Neural progenitor cell (in vitro differentiated cells): Measurements from ENCODE around the gene PDGFRA. TPM values are rescaled to one million over a fixed set of nuclear protein-coding genes. Genes with fewer than 3 reads are reported as not detected.
A peak's percentile ranks its signal among the peaks of the same experiment; 100 is the strongest.

Experiments used
- DNase-seq: peaks from one replicate; pipeline ENCODE4 v3.0.0-alpha.2; 2016; ENCODE audit warnings: low spot score
- H2AFZ ChIP-seq: fragments of 200-600 bp; sonication (generic); replicated peaks from 2 replicates; pipeline ENCODE4 v1.6.1; 2016; ENCODE audit warnings: antibody characterized with exemption
- H3F3A ChIP-seq: fragments of 200-600 bp; sonication (generic); 2 replicates; pipeline ENCODE4 v1.6.1; 2016; ENCODE audit warnings: antibody characterized with exemption, low read depth
- H3K27ac ChIP-seq: fragments of 200-600 bp; sonication (generic); 2 replicates; pipeline ENCODE4 v1.5.1; 2016; ENCODE audit warnings: mild to moderate bottlenecking
- H3K27me3 ChIP-seq: fragments of 200-600 bp; sonication (generic); 2 replicates; pipeline ENCODE4 v1.6.1; 2016; ENCODE audit warnings: mild to moderate bottlenecking, moderate library complexity
- H3K36me3 ChIP-seq: fragments of 200-600 bp; sonication (generic); 2 replicates; pipeline ENCODE4 v1.5.1; 2016
- H3K4me1 ChIP-seq: fragments of 200-600 bp; sonication (generic); 2 replicates; pipeline ENCODE4 v1.6.1; 2016; ENCODE audit warnings: mixed run types
- H3K4me2 ChIP-seq: fragments of 200-600 bp; sonication (generic); 2 replicates; pipeline ENCODE4 v1.6.1; 2016
- H3K4me3 ChIP-seq: fragments of 200-600 bp; sonication (generic); 2 replicates; pipeline ENCODE4 v1.5.1; 2016
- H3K79me2 ChIP-seq: fragments of 200-600 bp; sonication (generic); 2 replicates; pipeline ENCODE4 v1.6.1; 2016; ENCODE audit warnings: low read depth
- H3K9ac ChIP-seq: fragments of 200-600 bp; sonication (generic); 2 replicates; pipeline ENCODE4 v1.6.1; 2016
- H3K9me3 ChIP-seq: fragments of 200-600 bp; sonication (generic); 2 replicates; pipeline ENCODE4 v1.5.1; 2016; ENCODE audit warnings: low read depth
- H4K20me1 ChIP-seq: fragments of 200-600 bp; sonication (generic); 2 replicates; pipeline ENCODE4 v1.6.1; 2016; ENCODE audit warnings: low read depth
- H3K27ac Mint-ChIP-seq: 3 replicates; pipeline ENCODE4 v1.8.0; 2021; ENCODE audit warnings: mixed read lengths
- H3K27me3 Mint-ChIP-seq: 2 replicates; pipeline ENCODE4 v1.8.0; 2022; ENCODE audit warnings: low read depth, mild to moderate bottlenecking, inconsistent platforms, moderate library complexity, mixed read lengths; ENCODE audit not compliant: insufficient read depth
- H3K36me3 Mint-ChIP-seq: 3 replicates; pipeline ENCODE4 v1.8.0; 2021; ENCODE audit warnings: mixed read lengths
- H3K4me1 Mint-ChIP-seq: 3 replicates; pipeline ENCODE4 v1.8.0; 2021; ENCODE audit warnings: mixed read lengths
- H3K4me3 Mint-ChIP-seq: 3 replicates; pipeline ENCODE4 v1.8.0; 2021; ENCODE audit warnings: mild to moderate bottlenecking, moderate library complexity, mixed read lengths
- H3K9me3 Mint-ChIP-seq: 3 replicates; pipeline ENCODE4 v1.8.0; 2020; ENCODE audit warnings: mixed read lengths
- EZH2 ChIP-seq: fragments of 200-600 bp; sonication (generic); IDR thresholded peaks from 2 replicates; pipeline ENCODE4 v1.6.1; 2017; ENCODE audit warnings: antibody characterized with exemption, mild to moderate bottlenecking, moderate library complexity
- EZH2phosphoT487 ChIP-seq: fragments of 200-600 bp; sonication (generic); IDR thresholded peaks from 2 replicates; pipeline ENCODE4 v1.6.1; 2017; ENCODE audit warnings: antibody characterized with exemption
- total RNA-seq: library from RNA; depleted of rRNA; stranded (reverse); fragments of >200 nt; gene quantifications from 2 replicates; pipeline ENCODE4 v1.2.3, GENCODE V29; 2015; ENCODE audit warnings: low replicate concordance
- TF ChIP-seq, protein P1 (sequence below): fragments of 200-600 bp; sonication (generic); IDR thresholded peaks from 2 replicates; pipeline ENCODE4 v1.5.1; 2017; ENCODE audit warnings: antibody characterized with exemption, mild to moderate bottlenecking

The PDGFRA gene
- total RNA-seq, 1 donor from 2014 or later = 2.1 TPM

GRCh38 chr4:54192811-54193210 is 36.3 kb upstream of the PDGFRA start:
- Histone ChIP-seq H3K27ac (no peak overlapping the region), H2AFZ (no peak overlapping the region), H3K4me2 (no peak overlapping the region), H3K27me3 (no peaks in the 10 kb centered on the region), H3K79me2 (no peaks in the 10 kb centered on the region), H4K20me1 (no peaks in the 10 kb centered on the region), H3F3A (peaks cover 6% of the 10 kb centered on the region), H3K9ac (no peak overlapping the region), H3K9me3 (no peaks in the 10 kb centered on the region), H3K4me3 (no peak overlapping the region), H3K36me3 (no peaks in the 10 kb centered on the region), H3K4me1 (peaks cover 9% of the 10 kb centered on the region)
- Mint-ChIP-seq H3K4me1 (peaks cover 10% of the 10 kb centered on the region), H3K4me3 (no peak overlapping the region), H3K36me3 (no peaks in the 10 kb centered on the region), H3K27me3 (peaks cover 2% of the 10 kb centered on the region), H3K27ac (no peak overlapping the region), H3K9me3 (peaks cover 3% of the 10 kb centered on the region)
- no peak for DNase-seq
- TF ChIP-seq, protein P1, sequence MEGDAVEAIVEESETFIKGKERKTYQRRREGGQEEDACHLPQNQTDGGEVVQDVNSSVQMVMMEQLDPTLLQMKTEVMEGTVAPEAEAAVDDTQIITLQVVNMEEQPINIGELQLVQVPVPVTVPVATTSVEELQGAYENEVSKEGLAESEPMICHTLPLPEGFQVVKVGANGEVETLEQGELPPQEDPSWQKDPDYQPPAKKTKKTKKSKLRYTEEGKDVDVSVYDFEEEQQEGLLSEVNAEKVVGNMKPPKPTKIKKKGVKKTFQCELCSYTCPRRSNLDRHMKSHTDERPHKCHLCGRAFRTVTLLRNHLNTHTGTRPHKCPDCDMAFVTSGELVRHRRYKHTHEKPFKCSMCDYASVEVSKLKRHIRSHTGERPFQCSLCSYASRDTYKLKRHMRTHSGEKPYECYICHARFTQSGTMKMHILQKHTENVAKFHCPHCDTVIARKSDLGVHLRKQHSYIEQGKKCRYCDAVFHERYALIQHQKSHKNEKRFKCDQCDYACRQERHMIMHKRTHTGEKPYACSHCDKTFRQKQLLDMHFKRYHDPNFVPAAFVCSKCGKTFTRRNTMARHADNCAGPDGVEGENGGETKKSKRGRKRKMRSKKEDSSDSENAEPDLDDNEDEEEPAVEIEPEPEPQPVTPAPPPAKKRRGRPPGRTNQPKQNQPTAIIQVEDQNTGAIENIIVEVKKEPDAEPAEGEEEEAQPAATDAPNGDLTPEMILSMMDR = no peak
- TF ChIP-seq EZH2 (no peak), EZH2phosphoT487 (no peak)

- no peaks in the 10 kb centered on the region for H3K27me3 Mint-ChIP-seq
- peaks cover 15% of the 10 kb centered on the region for H3K4me1 Mint-ChIP-seq
- no peaks in the 10 kb centered on the region for H3K27me3 ChIP-seq
- H3K36me3 Mint-ChIP-seq = no peaks in the 10 kb centered on the region
- no peak overlapping the region for H3K27ac ChIP-seq
- no peak overlapping the region for H3K4me2 ChIP-seq
- H3F3A ChIP-seq = peaks cover 6% of the 10 kb centered on the region
- DNase-seq = peak; percentile 5
- no peak overlapping the region for H3K4me3 ChIP-seq
- no peaks in the 10 kb centered on the region for H3K79me2 ChIP-seq
- no peak for TF ChIP-seq EZH2
- no peak for TF ChIP-seq EZH2phosphoT487
- H4K20me1 ChIP-seq = no peaks in the 10 kb centered on the region
- no peak overlapping the region for H3K9ac ChIP-seq
- no peak overlapping the region for H3K27ac Mint-ChIP-seq
- H2AFZ ChIP-seq = no peak overlapping the region
- peaks cover 9% of the 10 kb centered on the region for H3K4me1 ChIP-seq
- no peak overlapping the region for H3K4me3 Mint-ChIP-seq
- H3K9me3 Mint-ChIP-seq = no peaks in the 10 kb centered on the region
- H3K36me3 ChIP-seq = no peaks in the 10 kb centered on the region
- H3K9me3 ChIP-seq = no peaks in the 10 kb centered on the region
Observed at GRCh38 chr4:54197926-54198325, 31.2 kb upstream of the PDGFRA start.

DNA sequence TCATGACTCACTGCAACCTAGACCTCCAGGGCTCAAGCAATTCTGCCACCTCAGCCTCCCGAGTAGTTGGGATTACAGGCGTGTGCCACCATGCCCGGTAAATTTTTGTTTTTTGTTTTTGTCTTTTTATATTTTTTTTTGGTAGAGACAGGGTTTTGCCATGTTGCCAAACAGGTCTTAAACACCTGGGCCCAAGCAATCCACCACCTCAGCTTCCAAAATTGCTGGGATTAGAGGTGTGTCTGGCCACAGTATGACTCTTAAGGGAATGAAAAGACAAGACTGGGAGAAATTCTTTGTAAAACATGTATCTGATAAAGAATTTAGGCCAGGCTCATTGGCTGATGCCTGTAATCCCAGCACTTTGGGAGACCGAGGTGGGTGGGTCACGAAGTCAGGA is 29.2 kb upstream of the PDGFRA start:
- H3K27ac Mint-ChIP-seq = no peak overlapping the region
- H3K27me3 ChIP-seq = no peaks in the 10 kb centered on the region
- H3K4me3 ChIP-seq = no peak overlapping the region
- no peak overlapping the region for H3K9ac ChIP-seq
- H3K36me3 Mint-ChIP-seq = no peaks in the 10 kb centered on the region
- H3K27ac ChIP-seq = no peak overlapping the region
- H3K4me1 Mint-ChIP-seq = peaks cover 15% of the 10 kb centered on the region
- H3K36me3 ChIP-seq = no peaks in the 10 kb centered on the region
- TF ChIP-seq EZH2 = no peak
- TF ChIP-seq, protein P1 = no peak
- no peak for TF ChIP-seq EZH2phosphoT487
- no peak overlapping the region for H3K4me3 Mint-ChIP-seq
- H2AFZ ChIP-seq = no peak overlapping the region
- H3K79me2 ChIP-seq = no peaks in the 10 kb centered on the region
- H3K9me3 Mint-ChIP-seq = no peaks in the 10 kb centered on the region
- H4K20me1 ChIP-seq = no peaks in the 10 kb centered on the region
- H3K9me3 ChIP-seq = no peaks in the 10 kb centered on the region
- no peaks in the 10 kb centered on the region for H3K27me3 Mint-ChIP-seq
- peaks cover 6% of the 10 kb centered on the region for H3F3A ChIP-seq
- DNase-seq = no peak
- H3K4me1 ChIP-seq = peaks cover 9% of the 10 kb centered on the region
- no peak overlapping the region for H3K4me2 ChIP-seq

DNA sequence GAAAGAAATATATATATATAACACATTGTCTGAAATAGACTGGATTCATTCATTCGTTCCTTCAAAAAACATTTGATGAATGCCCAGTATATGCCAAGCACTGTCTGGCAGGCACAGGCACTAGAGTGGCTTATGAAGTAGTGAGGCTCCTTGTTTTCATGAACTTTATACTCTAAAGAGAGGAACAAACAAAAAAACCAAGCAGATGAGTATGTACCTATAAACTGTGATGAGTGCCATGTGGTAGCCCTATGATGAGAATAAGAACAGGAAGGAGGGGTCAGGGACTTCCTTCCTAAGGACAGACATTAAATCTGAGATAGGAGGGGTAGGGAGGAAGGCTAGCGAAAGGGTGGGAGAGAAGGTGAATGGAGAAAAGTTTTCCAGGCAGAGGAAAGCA is 19.5 kb upstream of the PDGFRA start:
- Mint-ChIP-seq H3K36me3 (no peaks in the 10 kb centered on the region), H3K27me3 (peaks cover 5% of the 10 kb centered on the region), H3K27ac (no peak overlapping the region), H3K4me1 (no peaks in the 10 kb centered on the region), H3K4me3 (no peak overlapping the region), H3K9me3 (peaks cover 4% of the 10 kb centered on the region)
- no peak overlapping the region for H3K27ac ChIP-seq
- H2AFZ ChIP-seq = no peak overlapping the region
- TF ChIP-seq EZH2phosphoT487 (no peak), EZH2 (no peak)
- TF ChIP-seq, protein P1 = no peak
- no peaks in the 10 kb centered on the region for H3K4me1 ChIP-seq
- no peaks in the 10 kb centered on the region for H3K9me3 ChIP-seq
- no peak overlapping the region for H3K4me2 ChIP-seq
- H3K79me2 ChIP-seq = no peaks in the 10 kb centered on the region
- H3K27me3 ChIP-seq = no peaks in the 10 kb centered on the region
- DNase-seq = no peak
- no peak overlapping the region for H3K9ac ChIP-seq
- H3K36me3 ChIP-seq = no peaks in the 10 kb centered on the region
- H3F3A ChIP-seq = no peaks in the 10 kb centered on the region
- H3K4me3 ChIP-seq = no peak overlapping the region
- no peaks in the 10 kb centered on the region for H4K20me1 ChIP-seq
